LNCAP (cell line): ENCODE measurements around the gene TMF1.

Experiments
- CTCF ChIP-seq: fragments of 450-650 bp; IDR thresholded peaks from 2 replicates; pipeline ENCODE4 v1.5.1; 2017; ENCODE audit warnings: mild to moderate bottlenecking

The TMF1 gene

DNA sequence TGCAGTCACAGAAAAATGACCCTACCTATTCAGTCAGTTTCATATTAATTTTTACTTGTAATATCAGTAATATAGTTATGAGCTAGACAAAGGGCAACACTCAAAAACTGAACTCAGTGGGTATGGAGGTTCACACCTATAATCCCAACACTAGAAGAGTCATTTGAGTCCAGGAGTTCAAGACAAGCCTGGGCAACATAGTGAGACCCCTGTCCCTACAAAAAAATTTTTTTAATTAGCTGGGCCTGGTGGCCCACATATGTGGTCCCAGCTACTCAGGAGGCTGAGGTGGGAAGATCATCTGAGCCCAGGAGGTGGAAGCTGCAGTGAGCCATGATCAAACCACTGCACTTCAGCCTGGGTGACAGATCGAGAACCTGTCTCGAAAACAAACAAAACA, 3.1 kb downstream of the TMF1 start:
- TF ChIP-seq CTCF: no peak

DNA sequence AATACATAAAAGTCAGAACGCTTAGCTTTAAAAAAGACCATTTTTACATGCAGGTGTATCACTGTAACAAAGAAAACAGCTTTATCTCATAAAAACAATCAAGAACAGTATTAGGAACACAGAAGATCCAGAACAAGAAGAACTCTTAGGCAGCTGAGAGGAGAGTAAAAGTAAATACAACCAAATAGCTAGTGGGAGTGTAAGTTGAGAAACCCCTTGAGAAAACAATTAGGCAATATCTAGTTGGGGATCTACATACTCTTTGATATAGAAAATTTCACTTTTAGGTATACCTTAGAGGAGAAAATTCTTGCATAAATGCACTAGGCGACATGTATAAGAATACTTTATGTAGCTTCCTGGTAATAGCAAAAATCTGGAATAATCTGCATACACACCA, 7.5 kb downstream of the TMF1 start:
- TF ChIP-seq CTCF: no peak

GRCh38 chr3:69033470-69033869, 18.7 kb downstream of the TMF1 start:
- no peak for TF ChIP-seq CTCF

- TF ChIP-seq CTCF: no peak
Observed at GRCh38 chr3:69032737-69033136, 19.4 kb downstream of the TMF1 start.

DNA sequence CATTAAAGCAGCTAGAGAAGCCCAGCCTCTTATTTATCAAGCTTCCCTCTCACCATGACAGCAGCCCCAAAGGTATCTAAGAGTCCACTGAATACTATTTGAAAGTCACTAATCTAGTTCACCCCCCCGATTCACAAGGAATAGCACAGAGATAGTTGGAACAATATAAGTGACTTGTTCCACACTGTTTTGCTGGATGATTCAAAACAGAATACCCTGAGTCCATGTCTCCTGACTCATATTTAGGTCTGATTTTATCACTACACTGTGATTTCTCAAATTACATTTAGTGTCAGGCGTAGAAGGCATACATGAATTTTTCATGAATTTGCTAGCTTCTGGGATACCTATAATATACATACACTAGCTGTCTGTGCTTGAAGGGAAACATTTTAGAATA, 20.0 kb downstream of the TMF1 start:
- TF ChIP-seq CTCF: no peak

DNA sequence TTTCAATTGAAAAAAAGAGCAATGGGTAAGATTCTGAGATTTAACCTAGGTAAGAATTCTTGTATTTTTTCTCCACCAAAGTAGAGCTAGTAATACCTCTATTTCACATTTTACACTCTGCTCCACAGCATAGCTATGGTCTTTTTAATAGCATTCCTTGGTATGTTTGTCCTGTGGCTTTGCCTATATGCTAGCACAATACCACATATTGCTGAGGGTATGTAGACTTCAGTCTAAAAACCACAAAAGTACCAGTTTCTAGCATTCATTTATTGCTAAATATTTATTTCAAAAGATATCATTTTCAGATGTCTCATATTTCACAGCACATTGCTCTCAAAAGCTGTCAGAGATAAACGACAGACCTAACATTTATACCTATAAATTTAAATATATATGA, 20.5 kb downstream of the TMF1 start:
- no peak for TF ChIP-seq CTCF

DNA sequence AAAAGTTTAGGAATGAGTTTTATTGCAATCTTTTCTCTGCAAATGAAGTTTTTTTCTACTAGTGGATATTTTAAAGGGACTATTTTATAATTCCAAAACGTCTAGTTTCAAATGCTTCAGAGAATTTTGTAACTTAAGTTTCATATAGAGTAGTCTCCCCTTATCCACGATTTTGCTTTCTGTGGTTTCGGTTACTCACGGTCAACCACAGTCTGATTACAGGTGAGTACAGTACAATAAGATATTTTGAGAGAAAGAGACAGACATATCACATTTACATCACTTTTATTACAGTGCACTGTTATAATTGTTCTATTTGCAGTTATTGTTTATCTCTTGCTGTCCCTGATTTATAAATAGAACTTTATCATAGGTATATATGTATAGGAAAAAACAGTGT, 31.3 kb downstream of the TMF1 start:
- TF ChIP-seq CTCF: no peak

DNA sequence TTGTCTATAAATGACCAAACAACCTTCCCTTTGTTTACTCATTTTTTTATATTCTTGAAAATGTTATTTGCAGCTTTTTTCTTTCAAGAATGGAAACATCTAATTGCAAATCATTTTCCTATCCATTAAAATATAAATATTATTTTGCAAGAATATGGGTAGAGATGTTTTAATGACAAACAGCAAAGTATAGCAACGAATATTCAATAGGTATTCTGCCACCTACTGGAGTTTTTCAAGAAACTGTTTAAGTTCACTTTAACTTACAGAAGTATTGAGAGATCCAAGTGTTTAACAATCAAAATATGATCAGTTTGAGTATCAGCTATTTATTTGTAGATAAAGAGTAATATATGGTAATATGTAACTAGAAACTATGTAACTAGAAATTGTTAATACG, 31.7 kb downstream of the TMF1 start:
- TF ChIP-seq CTCF: peak; percentile 54
